ENCODE data around the gene C11orf21. TPM values are rescaled to one million over a fixed set of nuclear protein-coding genes. Genes with fewer than 3 reads are reported as not detected.
A peak's percentile ranks its signal among the peaks of the same experiment; 100 is the strongest.

C11orf21 gene
- total RNA-seq, 1 experiment from 2014 or later: not detected

GRCh38 chr11:2303627-2304505 is 2.1 kb upstream of the C11orf21 start:
- H2AFZ ChIP-seq (ENCODE audit: low read length): no peak overlapping the region
- H3K9me2 ChIP-seq (replicated peaks; ENCODE audit: insufficient read depth, low read length): no peaks in the 10 kb centered on the region
- no peaks in the 10 kb centered on the region for H3K79me2 ChIP-seq (ENCODE audit: low read length)
- H4K20me1 ChIP-seq (ENCODE audit: insufficient read depth, low read depth, low read length): no peaks in the 10 kb centered on the region
- no peaks in the 10 kb centered on the region for H3K36me3 ChIP-seq (ENCODE audit: insufficient read depth, low read length)
- H3K27ac ChIP-seq (ENCODE audit: low read length): no peak overlapping the region
- no peak overlapping the region for H3K4me2 ChIP-seq (ENCODE audit: low read depth, low read length, poor library complexity, severe bottlenecking)
- H3K4me1 ChIP-seq (ENCODE audit: low read length): no peaks in the 10 kb centered on the region
- DNase-seq: no peak
- H3K9ac ChIP-seq (ENCODE audit: low read length): no peak overlapping the region
- H3K4me3 ChIP-seq (ENCODE audit: low read length): no peak overlapping the region
- no peaks in the 10 kb centered on the region for H3K27me3 ChIP-seq (ENCODE audit: low read length)
- H3K9me3 ChIP-seq (ENCODE audit: low read length): no peaks in the 10 kb centered on the region

DNA sequence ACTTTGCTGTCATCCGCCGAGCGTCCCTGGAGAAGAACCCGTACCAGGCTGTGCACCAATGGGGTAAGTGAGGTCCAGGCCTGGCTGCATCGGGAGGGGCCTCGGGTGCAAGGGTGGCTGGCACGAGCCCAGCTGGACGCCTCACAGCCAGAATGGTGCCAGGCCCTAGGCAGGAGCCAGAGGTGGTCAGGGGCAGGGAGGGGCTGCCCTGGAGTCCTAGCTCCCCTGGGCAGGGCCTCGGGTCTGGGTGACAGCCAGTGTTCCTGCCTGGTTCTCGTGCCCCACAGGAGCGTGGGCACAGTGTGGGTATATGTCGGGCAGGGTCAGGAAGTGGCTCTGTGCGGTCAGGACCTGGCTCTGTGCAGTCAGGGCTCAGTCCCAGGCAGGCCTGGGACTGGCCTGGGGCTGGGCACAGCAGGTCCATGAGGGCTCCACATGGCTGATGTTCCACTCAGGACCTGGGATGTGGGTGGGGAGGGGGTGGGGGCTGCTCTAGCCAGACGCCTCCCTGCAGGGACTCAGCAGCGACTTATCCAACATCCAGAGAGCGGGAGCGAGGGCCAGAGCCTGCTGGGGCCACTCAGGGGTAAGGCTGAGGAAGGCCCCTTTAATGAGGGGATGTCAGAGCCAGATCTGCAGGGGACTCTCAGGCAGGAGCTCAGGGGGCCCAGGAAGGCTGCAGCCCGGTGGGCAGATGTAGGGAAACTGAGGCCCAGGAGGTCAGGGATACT is 1.3 kb upstream of the C11orf21 start:
- no peak overlapping the region for H3K4me3 ChIP-seq (ENCODE audit: low read length)
- no peaks in the 10 kb centered on the region for H4K20me1 ChIP-seq (ENCODE audit: insufficient read depth, low read depth, low read length)
- no peak overlapping the region for H3K27ac ChIP-seq (ENCODE audit: low read length)

GRCh38 chr11:2302306-2302895 is 683 bp upstream of the C11orf21 start:
- no peaks in the 10 kb centered on the region for H3K27me3 ChIP-seq (ENCODE audit: low read length)
- H3K9me2 ChIP-seq (replicated peaks; ENCODE audit: insufficient read depth, low read length): no peaks in the 10 kb centered on the region
- H2AFZ ChIP-seq (ENCODE audit: low read length): no peak overlapping the region
- no peak overlapping the region for H3K9ac ChIP-seq (ENCODE audit: low read length)
- H3K27ac ChIP-seq (ENCODE audit: low read length): no peak overlapping the region
- no peak overlapping the region for H3K4me2 ChIP-seq (ENCODE audit: low read depth, low read length, poor library complexity, severe bottlenecking)
- H3K79me2 ChIP-seq (ENCODE audit: low read length): no peaks in the 10 kb centered on the region
- no peaks in the 10 kb centered on the region for H3K4me1 ChIP-seq (ENCODE audit: low read length)
- no peaks in the 10 kb centered on the region for H3K9me3 ChIP-seq (ENCODE audit: low read length)
- no peaks in the 10 kb centered on the region for H3K36me3 ChIP-seq (ENCODE audit: insufficient read depth, low read length)
- H4K20me1 ChIP-seq (ENCODE audit: insufficient read depth, low read depth, low read length): no peaks in the 10 kb centered on the region
- H3K4me3 ChIP-seq (ENCODE audit: low read length): no peak overlapping the region
- no peak for DNase-seq

More for the DNA sequence above, 1.3 kb upstream of the C11orf21 start:
- Histone ChIP-seq H3K4me2 (ENCODE audit: low read depth, low read length, poor library complexity, severe bottlenecking) (no peak overlapping the region), H3K79me2 (ENCODE audit: low read length) (no peaks in the 10 kb centered on the region), H3K9ac (ENCODE audit: low read length) (no peak overlapping the region), H3K9me3 (ENCODE audit: low read length) (no peaks in the 10 kb centered on the region), H2AFZ (ENCODE audit: low read length) (no peak overlapping the region), H3K36me3 (ENCODE audit: insufficient read depth, low read length) (no peaks in the 10 kb centered on the region), H3K9me2 (replicated peaks; ENCODE audit: insufficient read depth, low read length) (no peaks in the 10 kb centered on the region), H3K27me3 (ENCODE audit: low read length) (no peaks in the 10 kb centered on the region), H3K4me1 (ENCODE audit: low read length) (no peaks in the 10 kb centered on the region)
- DNase-seq: no peak

GRCh38 chr11:2300936-2301630 is 635 bp downstream of the C11orf21 start:
- H3K9me2 ChIP-seq (replicated peaks; ENCODE audit: insufficient read depth, low read length): no peaks in the 10 kb centered on the region
- H3K9ac ChIP-seq (ENCODE audit: low read length): no peak overlapping the region
- H3K4me2 ChIP-seq (ENCODE audit: low read depth, low read length, poor library complexity, severe bottlenecking): no peak overlapping the region
- H3K27ac ChIP-seq (ENCODE audit: low read length): no peak overlapping the region
- H3K9me3 ChIP-seq (ENCODE audit: low read length): no peaks in the 10 kb centered on the region
- no peak overlapping the region for H2AFZ ChIP-seq (ENCODE audit: low read length)
- H3K4me1 ChIP-seq (ENCODE audit: low read length): no peaks in the 10 kb centered on the region
- no peak overlapping the region for H3K4me3 ChIP-seq (ENCODE audit: low read length)
- no peaks in the 10 kb centered on the region for H4K20me1 ChIP-seq (ENCODE audit: insufficient read depth, low read depth, low read length)
- DNase-seq: no peak
- H3K36me3 ChIP-seq (ENCODE audit: insufficient read depth, low read length): no peaks in the 10 kb centered on the region
- H3K79me2 ChIP-seq (ENCODE audit: low read length): no peaks in the 10 kb centered on the region
- H3K27me3 ChIP-seq (ENCODE audit: low read length): no peaks in the 10 kb centered on the region

GRCh38 chr11:2300290-2300935 is 1.3 kb downstream of the C11orf21 start:
- H3K27me3 ChIP-seq (ENCODE audit: low read length): no peaks in the 10 kb centered on the region
- no peaks in the 10 kb centered on the region for H4K20me1 ChIP-seq (ENCODE audit: insufficient read depth, low read depth, low read length)
- H3K4me1 ChIP-seq (ENCODE audit: low read length): no peaks in the 10 kb centered on the region
- no peaks in the 10 kb centered on the region for H3K9me2 ChIP-seq (replicated peaks; ENCODE audit: insufficient read depth, low read length)
- H3K4me3 ChIP-seq (ENCODE audit: low read length): no peak overlapping the region
- H3K9ac ChIP-seq (ENCODE audit: low read length): no peak overlapping the region
- H3K4me2 ChIP-seq (ENCODE audit: low read depth, low read length, poor library complexity, severe bottlenecking): no peak overlapping the region
- no peak for DNase-seq
- no peak overlapping the region for H2AFZ ChIP-seq (ENCODE audit: low read length)
- no peak overlapping the region for H3K27ac ChIP-seq (ENCODE audit: low read length)
- H3K9me3 ChIP-seq (ENCODE audit: low read length): no peaks in the 10 kb centered on the region
- no peaks in the 10 kb centered on the region for H3K79me2 ChIP-seq (ENCODE audit: low read length)
- no peaks in the 10 kb centered on the region for H3K36me3 ChIP-seq (ENCODE audit: insufficient read depth, low read length)

- no peak overlapping the region for H3K4me3 ChIP-seq (ENCODE audit: low read length)
- H3K4me1 ChIP-seq (ENCODE audit: low read length): no peaks in the 10 kb centered on the region
- no peak for DNase-seq
- no peaks in the 10 kb centered on the region for H4K20me1 ChIP-seq (ENCODE audit: insufficient read depth, low read depth, low read length)
- no peaks in the 10 kb centered on the region for H3K27me3 ChIP-seq (ENCODE audit: low read length)
- no peak overlapping the region for H2AFZ ChIP-seq (ENCODE audit: low read length)
- no peaks in the 10 kb centered on the region for H3K36me3 ChIP-seq (ENCODE audit: insufficient read depth, low read length)
- H3K27ac ChIP-seq (ENCODE audit: low read length): no peak overlapping the region
- H3K79me2 ChIP-seq (ENCODE audit: low read length): no peaks in the 10 kb centered on the region
- H3K9ac ChIP-seq (ENCODE audit: low read length): no peak overlapping the region
- H3K4me2 ChIP-seq (ENCODE audit: low read depth, low read length, poor library complexity, severe bottlenecking): no peak overlapping the region
- H3K9me2 ChIP-seq (replicated peaks; ENCODE audit: insufficient read depth, low read length): no peaks in the 10 kb centered on the region
- no peaks in the 10 kb centered on the region for H3K9me3 ChIP-seq (ENCODE audit: low read length)
Measured at GRCh38 chr11:2299773-2300172, 1.9 kb downstream of the C11orf21 start.

DNA sequence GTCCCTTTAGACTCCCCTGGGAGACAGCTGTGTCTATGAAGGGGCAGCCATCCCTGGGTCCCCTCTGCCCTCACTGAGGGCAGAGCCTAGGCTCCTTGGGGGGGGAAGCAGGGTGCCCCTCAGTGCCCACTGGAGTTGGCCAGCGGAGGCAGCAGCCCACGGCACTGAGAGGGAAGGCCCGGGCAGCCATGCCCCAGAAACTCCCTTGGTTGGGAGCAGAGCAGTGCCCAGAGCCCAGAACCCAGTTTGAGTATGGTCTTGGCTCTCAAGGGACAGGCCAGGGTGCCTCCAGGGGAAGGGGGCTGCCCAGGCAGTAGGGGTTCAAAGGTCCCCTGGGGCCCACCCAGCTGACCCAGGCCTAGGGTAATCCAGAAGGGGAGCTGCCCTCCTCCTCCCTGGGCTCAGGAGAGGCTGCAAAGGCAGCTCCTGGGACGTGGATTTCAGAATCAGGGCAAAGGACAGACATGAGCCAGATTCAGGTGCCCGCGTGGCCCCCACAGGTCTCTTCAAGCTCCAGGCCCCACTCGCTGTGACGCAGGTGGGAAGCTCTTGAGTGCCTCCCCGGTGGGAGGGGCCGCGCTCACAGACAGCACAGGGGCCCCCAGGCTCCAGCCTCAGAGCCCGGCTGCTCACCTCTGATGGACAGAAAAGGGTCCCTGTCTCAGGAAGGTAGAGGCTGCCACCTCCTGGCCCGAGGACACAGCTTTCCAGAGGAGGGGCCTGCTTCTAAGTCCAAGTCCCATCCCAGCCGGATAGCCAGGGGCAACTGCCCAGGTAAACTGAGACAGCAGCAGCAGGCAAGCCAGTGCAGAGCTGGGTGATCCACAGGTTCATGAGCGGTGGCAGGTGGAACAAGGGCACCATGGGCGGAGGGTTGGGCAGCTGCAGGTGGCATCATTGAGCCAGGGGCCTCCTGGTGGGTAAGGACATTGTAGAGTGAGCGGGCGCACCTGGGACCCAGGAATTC is 2.6 kb downstream of the C11orf21 start:
- Histone ChIP-seq H2AFZ (ENCODE audit: low read length) (no peak overlapping the region), H4K20me1 (ENCODE audit: insufficient read depth, low read depth, low read length) (no peaks in the 10 kb centered on the region), H3K4me3 (ENCODE audit: low read length) (no peak overlapping the region), H3K9me2 (replicated peaks; ENCODE audit: insufficient read depth, low read length) (no peaks in the 10 kb centered on the region), H3K79me2 (ENCODE audit: low read length) (no peaks in the 10 kb centered on the region), H3K4me2 (ENCODE audit: low read depth, low read length, poor library complexity, severe bottlenecking) (no peak overlapping the region), H3K4me1 (ENCODE audit: low read length) (no peaks in the 10 kb centered on the region), H3K27ac (ENCODE audit: low read length) (no peak overlapping the region), H3K36me3 (ENCODE audit: insufficient read depth, low read length) (no peaks in the 10 kb centered on the region), H3K9ac (ENCODE audit: low read length) (no peak overlapping the region), H3K27me3 (ENCODE audit: low read length) (no peaks in the 10 kb centered on the region), H3K9me3 (ENCODE audit: low read length) (no peaks in the 10 kb centered on the region)
- peak; percentile 69 for DNase-seq
